HFFc6 (cell line): Measurements from ENCODE around the gene CFL2. TPM values are rescaled to one million over a fixed set of nuclear protein-coding genes. Genes with fewer than 3 reads are reported as not detected.
A peak's percentile ranks its signal among the peaks of the same experiment; 100 is the strongest.
"Not testable (repeated sequence)": the region's sequence is repeated elsewhere in the genome, so short reads cannot be mapped to it uniquely, and the experiment has no call there.

Source experiments
- DNase-seq: peaks from one replicate; pipeline ENCODE4 v3.0.0-alpha.2; 2018
- H3K27ac Mint-ChIP-seq: 2 replicates; pipeline ENCODE4 v1.8.0; 2020; ENCODE audit warnings: mild to moderate bottlenecking, mixed read lengths
- H3K27me3 Mint-ChIP-seq: 2 replicates; pipeline ENCODE4 v1.8.0; 2021; ENCODE audit warnings: mild to moderate bottlenecking, moderate library complexity, mixed read lengths; ENCODE audit not compliant: insufficient read depth
- H3K36me3 Mint-ChIP-seq: 2 replicates; pipeline ENCODE4 v1.8.0; 2021; ENCODE audit warnings: low read depth, mixed read lengths
- H3K4me1 Mint-ChIP-seq: 2 replicates; pipeline ENCODE4 v1.8.0; 2020; ENCODE audit warnings: low read depth, mixed read lengths
- H3K4me3 Mint-ChIP-seq: 2 replicates; pipeline ENCODE4 v1.8.0; 2020; ENCODE audit warnings: mild to moderate bottlenecking, moderate library complexity, mixed read lengths
- H3K9me3 Mint-ChIP-seq: 2 replicates; pipeline ENCODE4 v1.8.0; 2020; ENCODE audit warnings: mild to moderate bottlenecking, mixed read lengths
- total RNA-seq, 6 experiments: library from RNA; stranded (reverse); fragmentation: NEBNext Ultra II Directional; extraction: Animal tissue kit (Norgen Biotek cat#: 25700); gene quantifications; 2 replicates in 1 of 6; 3 replicates in 5 of 6; pipeline ENCODE4 v1.2.3, GENCODE V29; 2021
- TF ChIP-seq, protein P1 (sequence below): fragments of 200-600 bp; sonication (generic); IDR thresholded peaks from 2 replicates; pipeline ENCODE4 v1.5.0; 2021; ENCODE audit warnings: antibody characterized with exemption, mild to moderate bottlenecking

Gene CFL2
- total RNA-seq, 6 experiments from 2014 or later = 223 to 307 (median 268) TPM

DNA sequence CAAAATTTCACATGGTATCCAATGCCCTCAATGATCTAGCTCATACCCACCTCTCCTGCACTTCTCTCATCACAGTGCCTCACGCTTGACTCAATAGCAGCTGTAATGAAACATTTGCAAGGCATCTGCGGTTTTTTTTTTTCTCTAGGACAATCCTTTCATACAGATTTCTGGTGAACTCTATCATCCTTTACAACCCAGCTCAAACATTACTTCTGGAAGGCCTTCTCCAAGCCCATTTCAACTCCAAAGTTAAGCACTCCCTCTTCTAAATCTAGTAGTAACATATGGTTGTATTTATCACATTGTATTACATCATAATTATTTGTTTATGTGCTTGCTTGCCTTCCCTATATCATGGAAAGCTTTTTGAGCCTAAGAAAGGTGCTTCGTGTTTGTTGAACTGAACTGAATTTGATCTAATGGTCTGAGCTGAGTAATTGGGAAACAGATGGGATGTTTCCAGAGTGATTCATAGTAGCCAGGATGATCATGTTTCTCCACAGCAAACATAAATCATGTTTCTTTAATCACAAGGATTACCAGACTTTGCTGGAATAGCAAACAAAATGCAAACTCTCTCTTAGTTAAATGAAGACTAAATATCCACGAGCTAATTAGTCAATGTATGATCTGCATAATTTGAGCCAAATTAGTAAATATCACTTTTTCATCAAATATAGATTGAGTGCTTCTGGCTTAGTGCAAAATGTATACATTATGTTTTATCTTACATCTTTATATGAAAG, 14.3 kb downstream of the CFL2 start:
- Mint-ChIP-seq H3K27ac (peak overlapping the region; percentile 83), H3K27me3 (no peaks in the 10 kb centered on the region), H3K4me3 (peak overlapping the region; percentile 81), H3K9me3 (no peaks in the 10 kb centered on the region), H3K36me3 (no peaks in the 10 kb centered on the region), H3K4me1 (peaks cover 38% of the 10 kb centered on the region)
- TF ChIP-seq, protein P1, sequence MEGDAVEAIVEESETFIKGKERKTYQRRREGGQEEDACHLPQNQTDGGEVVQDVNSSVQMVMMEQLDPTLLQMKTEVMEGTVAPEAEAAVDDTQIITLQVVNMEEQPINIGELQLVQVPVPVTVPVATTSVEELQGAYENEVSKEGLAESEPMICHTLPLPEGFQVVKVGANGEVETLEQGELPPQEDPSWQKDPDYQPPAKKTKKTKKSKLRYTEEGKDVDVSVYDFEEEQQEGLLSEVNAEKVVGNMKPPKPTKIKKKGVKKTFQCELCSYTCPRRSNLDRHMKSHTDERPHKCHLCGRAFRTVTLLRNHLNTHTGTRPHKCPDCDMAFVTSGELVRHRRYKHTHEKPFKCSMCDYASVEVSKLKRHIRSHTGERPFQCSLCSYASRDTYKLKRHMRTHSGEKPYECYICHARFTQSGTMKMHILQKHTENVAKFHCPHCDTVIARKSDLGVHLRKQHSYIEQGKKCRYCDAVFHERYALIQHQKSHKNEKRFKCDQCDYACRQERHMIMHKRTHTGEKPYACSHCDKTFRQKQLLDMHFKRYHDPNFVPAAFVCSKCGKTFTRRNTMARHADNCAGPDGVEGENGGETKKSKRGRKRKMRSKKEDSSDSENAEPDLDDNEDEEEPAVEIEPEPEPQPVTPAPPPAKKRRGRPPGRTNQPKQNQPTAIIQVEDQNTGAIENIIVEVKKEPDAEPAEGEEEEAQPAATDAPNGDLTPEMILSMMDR = no peak
- peak; percentile 89 for DNase-seq

DNA sequence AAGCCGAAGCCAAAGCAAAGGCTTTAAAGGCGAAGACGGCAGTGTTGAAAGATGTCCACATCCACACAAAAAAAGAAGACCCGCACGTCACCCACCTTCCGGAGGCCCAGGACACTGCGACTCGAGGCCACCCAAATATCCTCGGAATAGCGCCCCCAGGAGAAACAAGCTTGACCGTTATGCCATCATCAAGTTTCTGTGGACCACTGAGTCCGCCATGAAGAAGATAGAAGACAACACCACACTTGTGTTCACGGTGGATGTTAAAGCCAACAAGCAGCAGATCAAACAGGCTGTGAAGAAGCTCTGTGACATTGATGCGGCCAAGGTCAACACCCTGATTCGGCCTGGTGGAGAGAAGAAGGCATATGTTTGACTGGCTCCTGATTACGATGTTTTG, 20.2 kb downstream of the CFL2 start:
- H3K4me3 Mint-ChIP-seq, H3K36me3 Mint-ChIP-seq, H3K27ac Mint-ChIP-seq, H3K27me3 Mint-ChIP-seq, H3K9me3 Mint-ChIP-seq, DNase-seq: not testable (repeated sequence)
- peaks cover 18% of the 10 kb centered on the region for H3K4me1 Mint-ChIP-seq

DNA sequence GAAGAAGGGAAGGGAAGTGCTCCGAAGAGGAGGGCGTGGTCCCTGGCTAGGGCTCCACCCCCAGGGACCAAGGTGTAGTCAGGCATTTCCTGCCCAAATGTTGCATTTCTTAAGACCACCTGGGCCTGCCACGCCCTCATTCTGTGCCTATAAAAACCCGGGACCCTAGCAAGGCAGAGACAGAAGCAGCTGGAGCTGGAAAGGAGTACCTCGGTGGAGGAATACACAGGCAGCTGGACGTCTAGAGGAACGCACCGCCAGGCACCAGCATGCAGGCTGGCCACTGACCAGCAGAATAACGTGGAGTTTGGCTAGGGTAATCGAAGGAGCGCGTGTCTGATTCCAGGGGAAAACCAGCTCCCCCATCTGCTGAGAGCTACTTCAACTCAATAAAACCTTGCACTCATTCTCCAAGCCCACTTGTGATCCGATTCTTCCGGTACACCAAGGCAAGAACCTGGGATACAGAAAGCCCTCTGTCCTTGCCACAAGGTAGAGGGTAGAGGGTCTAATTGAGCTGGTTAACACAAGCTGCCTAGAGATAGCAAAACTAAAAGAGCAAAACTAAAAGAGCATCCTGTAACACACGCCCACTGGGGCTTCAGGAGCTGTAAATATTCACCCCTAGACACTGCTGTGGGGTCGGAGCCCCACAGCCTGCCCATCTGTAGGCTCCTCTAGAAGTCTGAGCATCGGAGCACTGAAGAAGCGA, 21.0 kb downstream of the CFL2 start:
- H3K36me3 Mint-ChIP-seq = no peaks in the 10 kb centered on the region; the same call in 1 of the 2 replicates
- H3K27ac Mint-ChIP-seq = no peak overlapping the region
- peaks cover 16% of the 10 kb centered on the region for H3K4me1 Mint-ChIP-seq
- no peaks in the 10 kb centered on the region for H3K27me3 Mint-ChIP-seq
- TF ChIP-seq, protein P1 = no peak
- DNase-seq = no peak
- no peak overlapping the region for H3K4me3 Mint-ChIP-seq
- no peaks in the 10 kb centered on the region for H3K9me3 Mint-ChIP-seq

DNA sequence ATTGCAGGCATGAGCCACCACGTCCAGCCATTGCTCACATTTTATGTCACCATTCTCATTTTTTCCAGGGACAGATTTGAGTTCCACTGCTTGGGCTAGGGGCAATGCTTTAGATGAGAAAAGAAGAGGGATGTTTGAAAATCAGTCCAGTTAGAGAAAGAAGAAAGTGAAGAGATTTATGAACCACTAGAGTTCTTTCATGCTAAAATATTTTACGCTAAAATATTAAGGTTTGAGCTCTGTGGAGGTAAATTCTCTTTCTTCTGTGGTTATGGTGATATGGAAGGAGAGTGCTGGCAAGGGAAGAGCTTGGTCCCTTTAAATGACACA, 21.5 kb downstream of the CFL2 start:
- Mint-ChIP-seq H3K9me3 (no peaks in the 10 kb centered on the region), H3K4me1 (peaks cover 11% of the 10 kb centered on the region), H3K27me3 (no peaks in the 10 kb centered on the region), H3K27ac (no peak overlapping the region), H3K4me3 (no peak overlapping the region), H3K36me3 (no peaks in the 10 kb centered on the region; the same call in 1 of the 2 replicates)
- TF ChIP-seq, protein P1 = no peak
- no peak for DNase-seq

- no peak for DNase-seq
- TF ChIP-seq, protein P1 = no peak
- H3K36me3 Mint-ChIP-seq = no peaks in the 10 kb centered on the region; the same call in 1 of the 2 replicates
- peaks cover 11% of the 10 kb centered on the region for H3K4me1 Mint-ChIP-seq
- H3K27ac Mint-ChIP-seq = no peak overlapping the region
- no peaks in the 10 kb centered on the region for H3K9me3 Mint-ChIP-seq
- H3K4me3 Mint-ChIP-seq = no peak overlapping the region
- no peaks in the 10 kb centered on the region for H3K27me3 Mint-ChIP-seq
Measured at GRCh38 chr14:34692348-34692747, 22.0 kb downstream of the CFL2 start.

- no peak overlapping the region for H3K27ac Mint-ChIP-seq
Measured at GRCh38 chr14:34691206-34691605, 23.2 kb downstream of the CFL2 start.

More at GRCh38 chr14:34691206-34691605, 23.2 kb downstream of the CFL2 start:
- H3K4me1 Mint-ChIP-seq = peaks cover 11% of the 10 kb centered on the region
- DNase-seq = no peak
- no peak overlapping the region for H3K4me3 Mint-ChIP-seq
- H3K27me3 Mint-ChIP-seq = no peaks in the 10 kb centered on the region
- no peaks in the 10 kb centered on the region; the same call in 1 of the 2 replicates for H3K36me3 Mint-ChIP-seq
- TF ChIP-seq, protein P1 = no peak
- H3K9me3 Mint-ChIP-seq = no peaks in the 10 kb centered on the region
